Measurements from ENCODE around the gene MUC4.

DNA sequence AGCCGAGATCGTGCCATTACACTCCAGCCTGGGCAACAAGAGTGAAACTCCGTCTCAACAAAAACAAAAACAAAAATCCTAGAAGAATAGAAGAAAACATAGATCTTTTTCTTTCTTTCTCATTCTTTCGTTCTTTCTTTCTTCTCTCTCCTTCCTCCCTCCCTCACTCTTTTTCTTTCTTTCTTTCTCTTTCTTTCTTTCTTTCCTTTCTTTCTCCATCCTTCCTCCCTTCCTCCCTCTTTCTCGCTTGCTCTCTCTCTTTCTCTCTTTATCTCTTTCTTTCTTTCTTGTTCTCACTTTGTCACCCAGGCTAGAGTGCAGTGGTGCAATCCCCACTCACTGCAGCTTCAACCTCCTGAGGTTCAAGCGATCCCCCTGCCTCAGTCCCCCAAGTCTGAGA, 33.8 kb upstream of the MUC4 start:
- TF ChIP-seq, protein P1, sequence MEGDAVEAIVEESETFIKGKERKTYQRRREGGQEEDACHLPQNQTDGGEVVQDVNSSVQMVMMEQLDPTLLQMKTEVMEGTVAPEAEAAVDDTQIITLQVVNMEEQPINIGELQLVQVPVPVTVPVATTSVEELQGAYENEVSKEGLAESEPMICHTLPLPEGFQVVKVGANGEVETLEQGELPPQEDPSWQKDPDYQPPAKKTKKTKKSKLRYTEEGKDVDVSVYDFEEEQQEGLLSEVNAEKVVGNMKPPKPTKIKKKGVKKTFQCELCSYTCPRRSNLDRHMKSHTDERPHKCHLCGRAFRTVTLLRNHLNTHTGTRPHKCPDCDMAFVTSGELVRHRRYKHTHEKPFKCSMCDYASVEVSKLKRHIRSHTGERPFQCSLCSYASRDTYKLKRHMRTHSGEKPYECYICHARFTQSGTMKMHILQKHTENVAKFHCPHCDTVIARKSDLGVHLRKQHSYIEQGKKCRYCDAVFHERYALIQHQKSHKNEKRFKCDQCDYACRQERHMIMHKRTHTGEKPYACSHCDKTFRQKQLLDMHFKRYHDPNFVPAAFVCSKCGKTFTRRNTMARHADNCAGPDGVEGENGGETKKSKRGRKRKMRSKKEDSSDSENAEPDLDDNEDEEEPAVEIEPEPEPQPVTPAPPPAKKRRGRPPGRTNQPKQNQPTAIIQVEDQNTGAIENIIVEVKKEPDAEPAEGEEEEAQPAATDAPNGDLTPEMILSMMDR (IDR thresholded peaks at IDR 0.05; ENCODE audit: borderline replicate concordance, extremely low read depth, low read length, poor library complexity, severe bottlenecking) = no peak
- TF ChIP-seq EZH2 (IDR thresholded peaks at IDR 0.05; ENCODE audit: borderline replicate concordance, low read depth, low read length, severe bottlenecking) = no peak

Data from DND-41 (cell line).